ENCODE measurements around the gene B4GALT1.
"Not testable (repeated sequence)": the region's sequence is repeated elsewhere in the genome, so short reads cannot be mapped to it uniquely, and the experiment has no call there.

Gene B4GALT1

DNA sequence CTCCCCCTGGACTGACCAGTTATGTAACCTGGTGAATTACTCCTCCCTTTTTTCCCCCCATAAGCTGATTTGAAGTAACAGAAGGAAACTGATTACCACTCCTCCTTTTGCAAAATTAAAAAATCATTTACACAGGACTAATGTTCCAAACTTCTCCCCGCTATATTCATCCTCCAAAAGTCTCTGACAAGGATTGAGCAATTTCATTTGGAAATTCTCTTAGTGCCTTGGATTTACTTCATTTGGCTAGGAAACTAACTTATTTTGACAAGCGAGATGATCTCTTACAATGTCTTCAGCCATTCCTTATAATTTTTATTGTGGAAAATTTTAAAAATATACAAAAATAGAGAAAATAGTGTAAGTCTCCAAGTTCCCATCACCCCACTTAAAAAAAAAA is 15.4 kb upstream of the B4GALT1 start:
- DNase-seq, result no peak

DNA sequence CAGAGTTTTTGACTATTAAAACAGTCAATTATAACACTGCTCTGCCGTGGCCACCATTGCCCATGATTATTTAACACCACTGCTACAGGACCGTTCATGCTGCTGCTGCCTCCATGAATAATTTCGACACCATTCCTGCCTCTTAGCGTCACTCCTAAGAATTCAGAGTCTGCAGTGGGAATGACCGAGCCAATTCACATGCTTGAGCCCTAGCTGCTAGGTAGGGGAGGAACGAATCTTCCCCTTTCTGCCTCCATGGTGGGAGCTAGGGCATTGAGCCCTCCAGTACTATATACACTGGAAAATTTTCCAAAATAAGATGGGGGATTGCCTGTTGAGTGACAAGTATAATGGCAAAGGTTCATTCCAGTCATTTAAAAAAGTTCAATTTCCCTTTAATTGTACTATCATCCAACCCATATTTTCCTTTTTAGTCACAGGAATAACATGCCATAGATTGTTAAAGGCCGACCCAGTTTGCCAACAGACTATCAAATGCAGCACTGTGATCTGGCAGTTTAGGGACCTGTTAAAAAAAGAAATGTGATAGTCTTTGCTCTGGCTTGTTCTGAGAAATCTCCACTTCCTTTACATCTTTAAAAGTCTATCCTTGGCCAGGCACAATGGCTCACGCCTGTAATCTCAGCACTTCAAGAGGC is 13.5 kb upstream of the B4GALT1 start:
- DNase-seq, result no peak

DNA sequence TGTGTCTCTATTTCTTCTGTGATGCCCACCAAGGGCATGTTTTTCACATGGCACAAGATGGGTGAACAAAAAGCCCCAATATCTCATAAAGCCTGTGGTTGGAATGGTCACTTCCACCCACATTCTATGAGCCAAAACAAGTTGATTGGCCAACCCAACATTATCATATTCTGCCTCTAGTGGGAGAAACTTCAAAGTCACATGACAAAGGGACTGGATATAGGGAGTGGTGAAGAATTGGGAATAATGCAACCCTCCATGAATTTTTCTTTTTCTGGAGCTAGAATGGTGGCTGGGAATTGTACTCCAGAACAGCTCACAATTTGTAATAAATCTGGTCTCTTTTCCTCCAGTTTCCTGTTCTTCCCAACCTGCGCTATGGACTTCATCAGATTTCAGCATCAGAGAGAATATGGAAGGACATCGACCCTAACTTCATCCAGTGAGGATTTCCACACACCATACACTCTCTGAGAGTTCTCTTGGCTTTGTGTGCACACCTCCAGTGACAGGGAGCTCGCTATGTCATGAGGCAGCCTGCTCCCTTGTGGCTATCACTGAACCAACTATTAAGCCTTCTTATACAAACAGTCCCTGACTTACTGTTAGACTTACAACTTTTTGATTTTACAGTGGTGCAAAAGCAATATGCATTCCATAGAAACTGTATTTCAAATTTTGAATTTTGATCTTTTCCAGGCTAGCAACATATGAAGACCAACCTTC is 12.0 kb upstream of the B4GALT1 start:
- DNase-seq, result no peak

DNA sequence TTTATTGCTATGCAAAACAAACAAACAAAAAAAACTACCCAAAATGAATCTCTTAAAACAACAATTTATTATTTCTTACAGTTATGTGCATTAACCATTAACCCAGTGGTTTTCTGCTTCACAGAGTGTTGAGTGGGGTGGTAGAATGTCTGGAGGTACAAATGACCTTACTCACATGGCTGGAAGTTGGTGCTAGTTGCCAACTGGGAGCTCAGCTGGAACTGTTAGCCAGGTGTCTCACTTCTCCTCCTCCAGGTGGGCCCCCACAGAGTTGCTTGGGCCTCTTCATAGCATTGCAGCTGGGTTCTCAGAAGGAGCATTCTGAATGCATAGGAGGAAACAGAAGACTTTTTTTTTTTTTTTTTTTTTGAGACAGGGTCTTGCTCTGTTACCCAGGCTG is 10.5 kb upstream of the B4GALT1 start:
- DNase-seq, result no peak

DNA sequence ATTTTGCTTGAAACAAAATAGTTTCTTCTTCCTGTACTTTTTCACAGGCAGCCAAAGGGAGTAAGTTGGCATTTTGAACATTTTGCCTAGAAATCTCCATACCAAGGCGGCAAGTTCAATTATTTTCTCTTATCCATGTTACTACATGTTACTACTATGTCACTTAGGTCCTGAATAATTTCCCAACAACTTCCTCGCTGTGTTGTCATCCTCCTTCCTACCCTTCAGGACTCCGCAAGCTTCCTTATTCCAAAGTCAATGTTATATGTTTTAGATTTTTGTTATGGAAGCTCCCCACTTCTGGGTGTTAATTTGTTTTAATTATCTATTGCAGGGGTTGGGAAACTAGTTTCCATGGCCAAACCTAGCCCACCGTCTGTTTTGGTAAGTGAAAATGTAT is 9.9 kb upstream of the B4GALT1 start:
- DNase-seq, result no peak

DNA sequence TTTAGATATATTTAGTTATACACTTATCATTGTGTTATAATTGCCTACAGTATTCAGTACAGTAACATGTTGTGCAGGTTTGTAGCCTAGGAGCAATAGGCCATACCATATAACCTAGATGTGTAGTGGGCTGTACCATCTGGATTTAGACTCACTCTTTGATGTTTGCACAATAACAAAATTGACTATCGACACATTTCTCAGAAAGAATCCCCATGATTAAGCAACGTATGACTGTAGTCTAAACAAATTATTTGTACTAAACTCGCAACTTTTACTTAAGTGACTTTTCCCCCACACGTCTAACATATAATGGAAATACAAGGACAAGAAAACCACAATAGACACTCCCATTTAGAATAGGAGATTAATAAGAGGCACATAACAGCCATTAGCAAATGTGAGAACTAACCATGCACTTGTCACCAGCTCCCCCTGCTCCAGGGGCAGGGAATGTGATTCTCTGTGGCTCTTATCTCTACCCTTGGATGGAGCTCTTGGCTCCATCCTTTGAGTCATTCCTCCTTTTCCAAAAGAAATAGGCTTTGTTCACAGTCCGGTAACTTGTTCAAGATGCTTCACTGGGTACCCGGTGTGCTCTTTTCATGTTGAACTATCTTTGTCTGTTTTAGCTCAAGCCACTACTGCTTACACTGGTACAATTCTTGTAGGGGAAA is 8.7 kb upstream of the B4GALT1 start:
- no peak for DNase-seq

DNA sequence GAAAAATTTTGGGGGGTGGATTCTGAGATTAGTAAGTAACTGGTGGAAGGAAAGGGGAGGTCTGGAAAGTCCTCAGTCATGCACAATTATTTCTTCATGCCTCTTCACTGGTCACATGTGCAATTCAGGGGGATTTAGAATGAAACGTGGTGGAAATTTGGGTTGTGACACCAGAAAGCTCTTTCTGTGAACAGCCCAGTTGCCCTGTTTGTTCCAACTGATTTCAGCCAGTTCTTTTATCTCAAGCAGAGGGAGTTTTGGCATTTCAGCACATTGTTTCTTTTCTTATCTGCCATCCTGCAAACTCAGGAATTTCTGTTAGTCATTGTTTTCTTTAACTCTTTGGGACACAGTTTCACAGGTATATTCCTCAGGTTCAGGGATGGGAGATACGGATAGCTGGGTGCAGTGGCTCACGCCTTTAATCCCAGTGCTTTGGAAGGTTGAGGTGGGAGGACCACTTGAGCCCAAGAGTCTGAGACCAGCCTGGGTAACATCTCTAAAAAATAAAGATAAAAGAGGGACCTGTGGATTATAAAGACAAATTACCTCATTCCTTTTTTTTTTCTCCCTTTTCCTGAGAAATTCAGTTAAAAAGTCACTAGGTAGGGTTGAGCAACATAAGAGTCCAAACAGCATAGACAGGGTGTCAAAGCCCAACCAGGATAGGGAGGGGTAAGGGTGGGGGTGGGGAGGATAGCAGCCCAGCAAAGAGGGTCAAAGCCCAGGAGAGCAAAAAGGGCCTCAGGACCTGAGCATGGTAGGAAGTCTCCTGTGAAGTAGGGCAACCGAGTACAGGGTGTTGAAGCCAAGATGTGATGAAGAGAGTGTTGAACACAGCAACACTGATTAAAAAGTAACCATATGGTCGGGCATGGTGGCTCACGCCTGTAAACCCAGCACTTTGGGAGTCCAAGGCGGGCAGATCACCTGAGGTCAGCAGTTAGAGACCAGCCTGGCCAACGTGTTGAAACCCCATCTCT is 5.4 kb upstream of the B4GALT1 start:
- DNase-seq, result no peak

DNA sequence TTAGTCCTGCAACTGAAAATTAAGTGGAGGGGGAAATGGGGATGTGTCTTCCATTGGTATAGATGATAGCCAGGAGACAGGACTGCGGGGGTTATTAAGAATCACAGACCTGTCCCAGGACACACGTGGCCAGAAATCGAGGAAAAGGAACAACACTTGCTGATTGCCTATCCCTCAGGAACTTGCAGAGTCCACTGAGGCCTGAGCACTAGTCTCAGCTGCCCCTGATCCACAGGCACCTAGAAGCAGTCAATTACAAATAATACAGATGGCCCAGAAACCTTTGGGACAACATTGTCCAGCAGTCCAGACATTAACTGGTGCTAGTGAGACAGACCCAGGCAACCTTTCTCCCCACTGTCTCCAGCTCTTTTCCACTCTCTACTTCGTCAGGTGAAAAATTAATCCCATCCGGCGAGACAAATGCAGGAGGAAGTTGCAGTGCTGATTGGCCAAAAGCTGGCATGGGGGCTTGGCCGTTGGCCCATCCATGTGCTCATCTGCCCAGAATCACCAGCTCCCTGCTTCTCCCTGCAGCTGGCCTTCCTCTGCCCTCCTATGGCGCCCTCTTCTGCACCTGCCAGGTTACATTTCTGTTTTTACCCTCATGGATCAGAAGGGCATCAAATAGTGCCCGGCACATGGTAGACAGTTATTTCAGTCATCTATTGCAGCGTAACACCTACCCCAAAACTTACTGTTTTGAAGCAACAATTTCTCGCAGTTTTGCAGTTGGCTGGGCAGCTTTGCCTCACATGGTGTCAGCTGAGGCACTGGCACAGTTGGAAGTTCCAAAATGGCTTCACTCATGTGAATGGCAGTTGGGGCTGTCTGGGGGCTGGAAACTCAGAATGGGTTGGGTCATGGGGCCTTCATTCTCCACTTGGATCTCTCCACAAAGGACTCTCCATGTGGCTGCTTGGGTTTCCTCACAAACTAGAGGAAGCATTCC is 3.6 kb upstream of the B4GALT1 start:
- peak; percentile 58 for DNase-seq

DNA sequence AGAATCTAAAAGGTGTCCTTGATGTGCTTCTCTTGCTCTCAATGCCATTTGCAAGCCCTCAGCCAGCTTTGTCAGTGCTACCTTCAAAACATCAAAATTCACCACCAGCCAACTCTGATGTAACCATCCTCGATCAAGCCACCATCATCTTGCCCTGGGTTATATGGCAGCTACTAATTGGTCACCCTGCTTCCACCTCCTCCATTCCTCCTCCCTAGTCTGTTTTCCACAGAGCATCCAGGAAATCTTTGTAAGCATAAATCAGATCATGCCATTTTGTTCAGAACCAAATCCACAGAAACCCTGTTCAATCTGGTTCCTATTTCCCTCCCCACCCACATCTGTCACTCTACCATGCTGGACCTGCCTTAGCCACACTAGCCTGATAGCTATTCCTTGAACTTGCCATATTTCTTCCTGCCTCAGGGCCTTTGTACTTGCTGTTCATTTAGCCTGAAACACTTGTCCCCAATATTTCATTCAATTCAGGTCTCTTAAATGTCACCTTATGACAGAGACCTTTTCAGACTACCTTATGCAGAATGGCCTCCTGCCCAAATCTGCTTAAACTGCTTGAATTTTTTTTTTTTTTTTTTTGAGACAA is 1.9 kb upstream of the B4GALT1 start:
- DNase-seq, result no peak

DNA sequence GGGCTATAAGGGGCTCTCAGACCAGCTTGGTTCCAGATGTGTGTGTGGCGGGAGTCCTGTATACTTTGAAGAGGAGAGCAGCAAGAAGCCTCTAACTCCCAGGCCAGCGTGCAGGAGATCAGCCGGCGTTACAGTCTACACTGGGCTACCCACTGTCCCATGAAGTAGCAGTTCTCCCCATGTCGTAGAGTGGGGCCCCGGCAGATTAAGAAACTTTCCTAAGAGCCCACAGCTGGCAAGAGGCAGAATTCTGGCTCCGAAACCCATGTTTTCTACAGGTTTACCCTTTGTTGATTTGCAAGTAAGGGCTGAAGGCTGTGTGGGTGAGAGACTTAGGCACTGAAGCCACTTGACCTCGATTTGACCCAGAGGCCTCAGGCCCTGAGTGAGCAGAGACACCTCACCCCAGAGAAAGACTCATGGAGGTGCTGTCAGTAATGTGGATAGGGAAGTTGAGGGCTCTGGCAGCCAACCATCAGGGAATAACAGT is 881 bp upstream of the B4GALT1 start:
- DNase-seq, result no peak

DNA sequence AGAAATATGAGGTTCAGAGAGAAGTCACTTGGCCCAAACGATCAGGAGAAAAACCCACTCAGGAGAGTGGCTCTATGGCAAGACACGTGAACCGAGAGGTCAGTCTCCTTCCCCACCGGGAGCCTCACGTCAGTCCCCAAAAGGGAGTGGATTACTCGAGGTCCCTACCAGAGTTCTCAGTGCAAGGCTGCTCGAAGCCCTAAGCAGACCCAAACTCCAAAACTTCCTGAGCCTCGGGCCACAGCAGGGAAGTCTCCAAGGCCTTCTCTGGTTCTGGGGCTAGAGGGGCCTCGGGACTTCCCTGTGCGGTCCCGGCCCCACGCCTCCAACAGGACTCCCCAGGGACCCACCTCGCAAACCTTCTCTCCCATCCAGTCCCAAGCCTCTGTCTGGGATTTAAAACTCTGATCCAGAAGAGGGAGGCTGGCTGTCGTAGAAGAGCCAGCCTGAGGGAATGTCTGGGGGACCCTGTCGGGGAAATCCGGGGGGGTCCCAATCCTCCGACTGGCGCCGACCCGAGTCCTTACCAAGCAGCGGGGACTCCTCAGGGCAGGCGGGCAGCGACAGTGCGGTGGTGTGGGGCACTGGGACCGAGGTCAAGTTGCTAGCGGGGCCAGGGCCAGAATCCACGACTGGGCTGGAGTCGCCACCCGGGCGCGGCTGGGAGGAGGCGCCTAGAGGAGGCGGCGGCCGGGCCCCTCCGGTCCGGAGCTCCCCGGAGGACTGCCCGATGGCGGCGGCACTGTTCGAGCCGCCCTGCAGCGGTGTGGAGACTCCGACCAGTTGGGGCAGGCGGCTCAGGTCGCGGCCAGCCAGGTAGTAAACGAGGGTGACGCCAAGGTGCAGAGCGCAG is 679 bp downstream of the B4GALT1 start:
- no peak for DNase-seq

DNA sequence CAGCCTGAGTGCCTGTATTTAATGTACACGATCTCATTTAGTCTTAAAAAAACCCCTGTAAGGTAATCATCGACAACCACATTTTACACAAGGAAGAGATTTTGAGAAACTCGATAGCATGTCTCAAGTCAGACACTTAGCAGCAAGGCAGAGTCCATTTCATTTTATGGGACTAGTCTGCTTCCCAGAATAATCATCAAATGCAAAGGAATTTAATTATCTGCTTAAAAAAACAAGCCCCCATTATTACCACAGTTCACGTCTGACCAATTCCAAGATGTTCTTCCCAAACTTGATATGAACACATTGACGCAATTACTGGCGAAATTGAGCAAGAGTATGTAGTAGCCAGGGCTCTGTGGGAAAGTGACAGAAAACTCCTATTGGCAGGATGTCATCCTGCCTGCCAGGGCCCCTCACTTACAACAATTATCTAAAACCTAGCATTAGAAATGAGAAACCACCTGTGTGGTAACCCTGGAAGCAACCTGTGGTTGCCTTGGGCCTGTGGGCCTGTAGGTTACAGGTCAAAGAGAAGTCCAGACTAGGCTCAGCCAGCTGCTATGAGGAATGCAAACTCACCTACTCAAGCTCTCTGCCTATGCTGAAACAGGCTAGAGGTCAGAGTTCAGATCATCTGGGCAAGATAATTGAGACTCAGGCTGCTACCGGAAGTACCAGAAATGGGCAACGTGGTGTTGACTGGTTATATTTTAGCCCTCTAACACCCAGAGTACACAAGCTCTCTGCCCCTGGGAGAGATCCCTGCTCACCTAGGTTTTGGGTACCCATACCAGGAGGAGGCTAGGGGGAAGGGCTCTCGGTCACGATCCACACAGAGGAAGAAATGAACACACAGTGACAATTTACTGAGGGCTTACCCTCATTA is 1.6 kb downstream of the B4GALT1 start:
- DNase-seq, result peak; percentile 33

DNA sequence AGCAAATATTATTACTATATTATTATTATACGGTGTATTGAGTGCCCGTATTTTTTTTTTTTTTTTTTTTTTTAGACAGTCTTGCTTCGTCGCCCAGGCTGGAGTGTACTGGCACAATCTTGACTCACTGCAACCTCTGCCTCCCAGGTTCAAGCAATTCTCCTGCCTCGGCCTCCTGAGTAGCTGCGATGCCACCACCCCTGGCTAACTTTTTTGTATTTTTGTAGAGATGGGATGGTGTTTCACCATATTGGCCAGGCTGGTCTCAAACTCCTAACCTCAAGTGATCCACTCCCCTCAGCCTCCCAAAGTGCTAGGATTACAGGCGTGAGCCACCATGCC is 2.2 kb downstream of the B4GALT1 start:
- DNase-seq, result not testable (repeated sequence)

DNA sequence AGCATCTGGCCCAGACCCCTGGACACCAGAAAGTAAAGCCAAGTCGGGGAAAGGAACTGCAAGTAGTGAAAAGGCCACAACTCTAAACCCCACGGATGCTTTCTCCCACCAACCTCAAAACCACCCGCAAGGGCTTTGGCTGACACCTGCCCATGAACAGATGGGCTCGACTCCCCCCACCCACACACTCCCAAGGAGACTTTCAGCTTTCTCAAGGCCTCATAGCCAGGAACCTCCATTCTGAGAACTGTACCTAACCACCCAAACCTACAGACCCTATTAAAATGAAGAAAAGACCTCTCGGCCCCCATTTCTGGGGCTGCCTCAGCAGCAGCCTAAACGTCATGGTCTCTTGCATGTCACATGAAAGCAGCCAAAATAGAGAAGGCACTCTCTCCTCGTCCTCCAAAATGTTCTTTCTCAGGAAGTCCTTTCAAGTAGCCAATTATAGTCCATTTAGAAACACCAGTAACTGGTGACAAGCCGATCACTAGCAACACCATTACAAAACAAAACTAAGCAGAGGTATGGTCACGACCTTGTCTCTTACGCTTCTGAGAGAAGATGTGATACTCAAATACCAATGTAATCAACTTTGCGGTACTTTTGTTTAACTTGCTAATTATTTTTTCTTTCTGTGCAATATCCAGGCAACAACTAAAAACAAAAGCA is 2.9 kb downstream of the B4GALT1 start:
- DNase-seq, result no peak

DNA sequence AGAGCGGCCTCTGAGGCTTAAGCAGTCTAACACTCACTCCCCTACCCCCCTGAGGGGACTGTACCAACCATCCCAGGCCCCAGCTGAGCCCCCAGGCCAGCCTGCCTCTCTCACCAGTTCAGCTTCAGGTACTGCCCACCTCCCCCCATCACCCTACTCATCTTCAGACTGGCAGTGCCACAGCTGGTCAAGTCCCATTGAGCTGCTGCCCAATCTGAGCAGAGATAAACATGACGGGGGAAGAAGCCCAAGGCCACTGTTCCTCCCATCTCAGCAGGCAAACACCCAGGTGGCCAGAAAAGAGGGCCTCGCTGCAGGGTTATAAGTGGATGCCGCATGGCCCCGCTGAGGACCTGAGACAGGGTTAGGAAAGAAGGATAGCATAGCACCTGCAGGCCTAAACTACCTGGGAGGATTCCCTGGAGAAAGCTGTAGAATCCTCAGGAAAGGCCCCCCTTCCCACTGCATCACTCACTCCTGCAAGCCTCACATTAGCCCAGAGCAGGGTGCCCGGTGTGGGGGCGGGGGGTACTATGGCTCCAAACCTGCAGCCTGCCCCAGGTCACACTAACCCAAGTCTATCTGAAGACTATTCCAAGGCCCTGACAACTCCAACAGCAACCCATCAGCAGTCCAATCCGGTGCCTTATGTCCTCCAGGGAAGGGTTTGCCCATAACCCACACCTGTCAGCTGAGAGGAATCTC is 3.6 kb downstream of the B4GALT1 start:
- DNase-seq, result no peak

DNA sequence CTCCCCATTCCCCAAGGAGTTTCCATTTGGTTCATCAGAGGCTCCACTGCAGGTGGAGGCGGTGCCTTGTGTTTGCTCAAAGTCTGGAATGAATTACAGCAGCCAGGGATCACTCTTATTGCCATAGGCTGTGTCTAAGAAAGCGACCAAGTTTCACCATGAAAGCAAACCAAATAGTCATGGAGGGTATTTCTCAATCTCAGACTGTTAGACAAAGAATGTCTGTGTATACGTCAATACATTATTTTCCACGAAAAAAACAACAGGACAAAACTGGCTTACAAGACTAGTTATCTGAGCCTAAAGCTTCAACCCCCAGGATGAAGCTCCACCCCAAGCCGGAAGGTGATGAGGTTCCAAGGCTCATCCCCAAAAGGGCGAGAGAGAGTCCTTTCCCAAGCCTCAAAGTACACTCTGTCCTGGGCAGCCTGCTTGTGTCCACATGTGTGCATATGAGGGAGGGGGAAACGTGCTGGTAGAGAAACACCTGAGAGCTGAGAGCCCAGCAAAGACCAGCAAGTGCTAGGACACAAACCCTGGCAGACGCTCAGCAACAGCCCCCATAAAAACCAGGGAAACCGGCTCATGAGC is 4.3 kb downstream of the B4GALT1 start:
- DNase-seq, result no peak

DNA sequence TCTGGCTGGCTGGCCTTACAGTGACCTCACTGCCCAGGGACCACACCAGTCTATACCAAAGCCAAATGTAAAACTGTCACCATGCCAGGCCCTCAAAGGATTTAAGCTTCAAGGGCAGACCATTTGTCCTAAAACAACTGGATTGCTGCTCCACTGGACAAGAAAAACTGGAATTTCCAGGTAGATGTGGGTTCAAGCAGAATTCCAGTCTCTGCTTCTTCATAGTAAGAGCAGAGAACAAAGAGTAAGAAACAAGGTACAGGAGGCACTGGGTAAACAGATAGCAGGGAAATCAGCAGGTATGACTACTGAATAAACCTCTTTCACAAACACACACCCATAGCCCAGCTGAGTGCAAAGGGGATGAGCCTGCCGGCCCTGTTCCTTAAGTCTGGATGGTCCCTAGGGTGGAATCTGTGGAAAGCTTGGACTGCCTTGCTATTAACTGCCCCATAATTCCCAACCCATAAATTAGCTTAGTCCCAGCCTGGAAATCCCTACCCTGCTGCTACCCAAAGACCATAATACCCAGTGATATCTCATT is 5.5 kb downstream of the B4GALT1 start:
- no peak for DNase-seq
